GM19324 (cell line): Measurements from ENCODE around the gene AFAP1L1.
"Not testable (repeated sequence)": the region's sequence is repeated elsewhere in the genome, so short reads cannot be mapped to it uniquely, and the experiment has no call there.

ENCODE experiments used
- ATAC-seq: cut with Tn5 transposase; IDR thresholded peaks from one replicate; pipeline ENCODE4 v1.9.1; 2021; ENCODE audit warnings: mild to moderate bottlenecking, moderate library complexity; ENCODE audit not compliant: unreplicated experiment, low FRiP score

Gene AFAP1L1

DNA sequence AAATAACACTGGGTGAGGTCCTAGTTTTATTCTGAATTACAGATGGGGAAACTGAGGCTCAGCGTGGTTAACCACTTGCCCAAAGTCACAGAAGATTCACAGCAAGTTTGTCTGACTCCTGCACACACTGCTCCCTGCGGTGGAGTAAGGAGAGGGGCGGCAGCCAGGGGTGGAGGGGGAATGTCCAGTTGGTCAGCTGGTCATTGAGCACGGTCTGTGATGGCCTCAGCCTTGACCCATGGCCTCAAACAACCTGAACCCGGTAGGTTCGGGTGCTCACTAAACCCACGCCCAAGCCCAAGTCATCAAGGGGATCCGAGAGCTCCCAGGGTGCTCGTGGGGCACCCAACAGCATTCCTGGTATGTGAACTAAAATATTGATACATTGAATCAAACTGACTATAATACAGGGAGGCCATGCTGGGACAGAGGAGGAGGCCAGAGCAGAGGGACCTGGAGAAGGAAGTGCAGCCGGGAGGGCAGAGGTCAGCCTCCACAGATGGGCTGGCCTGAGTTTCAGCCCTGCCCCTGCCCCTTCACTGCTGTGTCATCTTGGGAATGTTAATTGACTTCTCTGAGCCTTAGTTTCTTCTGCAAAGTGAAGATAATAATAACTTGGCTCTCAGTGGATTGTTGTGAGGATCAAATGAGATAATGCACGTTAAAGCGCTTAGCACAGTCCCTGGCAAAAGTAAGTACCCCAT is 111.0 kb downstream of the AFAP1L1 start:
- ATAC-seq: no peak

DNA sequence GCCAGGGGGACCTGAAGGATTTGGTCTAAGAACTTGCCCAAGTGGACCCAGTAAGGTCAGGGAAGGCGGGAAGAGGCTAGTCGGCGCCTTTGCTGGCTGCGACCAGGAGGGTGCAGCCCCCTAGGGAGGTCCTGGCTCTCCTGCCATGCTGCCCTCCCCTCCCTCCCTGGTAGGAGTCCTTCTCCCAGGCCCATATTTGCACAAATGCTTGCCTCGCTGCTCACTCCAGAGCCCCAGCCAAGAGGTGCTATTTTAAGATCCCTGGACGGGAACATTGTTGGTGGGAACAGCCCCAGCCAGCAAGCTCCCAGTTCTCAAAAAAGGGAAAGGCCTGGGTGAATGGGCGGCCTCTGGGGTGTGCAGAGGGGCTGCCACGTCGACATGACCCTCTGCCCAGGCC is 111.7 kb downstream of the AFAP1L1 start:
- ATAC-seq: no peak

DNA sequence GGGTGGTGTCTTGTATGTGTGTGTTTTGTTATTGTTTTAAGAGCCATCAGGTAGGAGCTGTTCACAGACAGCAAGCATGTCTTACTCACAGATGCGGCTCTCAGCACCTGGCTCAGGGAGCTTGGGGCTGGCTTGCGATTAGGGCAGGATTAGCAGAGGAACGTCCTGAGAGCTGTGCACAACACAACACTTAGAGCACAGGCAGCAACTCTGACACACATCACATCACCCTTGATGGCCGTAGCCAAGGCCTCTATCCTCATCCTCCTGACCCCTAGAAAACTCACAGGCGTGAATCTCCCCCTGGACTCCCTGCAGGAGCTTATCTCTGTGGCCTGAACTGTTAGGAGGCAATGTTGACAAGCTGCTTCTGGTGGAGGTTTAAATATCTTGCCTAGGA is 114.5 kb downstream of the AFAP1L1 start:
- no peak for ATAC-seq

DNA sequence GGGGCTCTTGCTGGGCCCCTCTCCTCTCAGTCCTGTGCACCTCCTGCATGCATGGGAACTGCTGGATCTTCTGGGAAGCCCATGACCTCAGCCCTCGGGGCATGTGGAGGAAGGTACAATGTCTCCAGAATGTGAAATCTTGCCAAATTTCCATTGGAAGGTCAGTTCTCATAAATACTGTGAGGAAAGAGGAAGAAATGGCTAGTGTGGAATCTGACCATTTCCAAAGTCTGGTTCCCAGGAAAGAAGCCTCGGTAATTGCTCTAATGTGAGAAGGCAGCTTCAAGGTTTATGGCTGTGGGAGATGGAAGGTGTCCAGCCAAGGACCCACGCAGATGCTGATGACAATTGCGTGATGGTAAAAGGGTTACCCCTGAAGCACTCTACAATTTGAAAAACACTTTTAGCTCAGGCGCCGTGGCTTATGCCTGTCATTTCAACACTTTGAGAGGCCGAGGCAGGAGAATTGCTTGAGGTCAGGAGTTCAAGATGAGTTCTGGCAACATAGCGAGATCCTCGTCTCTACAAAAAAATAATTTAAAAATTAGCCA is 115.5 kb downstream of the AFAP1L1 start:
- ATAC-seq: no peak

DNA sequence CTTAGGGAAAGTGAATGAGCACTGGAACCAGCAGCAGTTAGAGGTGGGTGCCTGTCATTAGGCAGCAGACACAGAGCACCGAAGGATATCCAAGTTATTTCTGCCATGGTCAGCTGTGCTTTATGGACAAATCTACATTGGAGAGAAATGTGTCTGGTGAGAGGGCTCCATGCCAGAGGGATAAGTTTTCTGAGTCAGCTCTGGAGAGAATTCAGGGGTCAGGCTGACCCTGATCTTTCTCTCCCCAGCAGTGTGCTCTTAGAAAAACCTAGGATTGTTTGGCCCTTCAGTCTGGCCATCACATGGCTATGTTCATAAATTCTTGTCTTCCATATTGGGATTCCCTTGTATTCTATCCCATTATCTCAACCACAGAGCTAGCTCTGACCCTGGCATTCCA is 116.3 kb downstream of the AFAP1L1 start:
- ATAC-seq: no peak

DNA sequence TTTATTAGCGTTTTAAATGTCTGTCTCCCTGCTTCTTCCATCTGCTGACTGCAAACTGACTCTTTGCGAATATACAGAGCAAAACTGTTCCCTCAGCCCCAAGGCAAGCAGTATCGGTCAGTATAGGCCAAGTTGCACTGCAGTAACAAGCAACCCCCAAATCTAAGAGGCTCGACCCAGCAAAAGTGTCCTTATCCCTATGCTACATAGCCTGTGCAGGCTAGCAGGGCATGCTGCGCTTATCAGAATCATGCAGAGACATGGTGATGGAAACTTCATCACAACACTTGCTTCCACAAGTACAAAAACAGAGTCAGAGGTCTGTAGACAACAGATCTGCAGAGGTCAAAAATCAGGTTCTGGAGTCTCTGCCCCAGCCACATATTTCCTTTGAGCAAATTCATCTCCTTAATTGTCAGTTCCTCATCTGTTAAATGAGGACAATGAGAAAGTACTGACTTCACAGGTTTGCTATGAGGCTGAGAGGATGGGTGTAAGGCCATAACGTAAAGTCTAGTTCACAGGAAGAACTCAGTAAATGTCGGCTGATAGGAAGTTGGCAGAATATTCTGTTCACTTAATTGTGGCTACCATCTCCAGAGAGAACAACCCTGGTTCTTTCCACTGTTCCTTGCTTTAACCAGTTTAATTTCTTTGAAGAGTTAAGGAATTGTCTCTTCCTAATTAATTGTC is 117.0 kb downstream of the AFAP1L1 start:
- ATAC-seq: no peak

DNA sequence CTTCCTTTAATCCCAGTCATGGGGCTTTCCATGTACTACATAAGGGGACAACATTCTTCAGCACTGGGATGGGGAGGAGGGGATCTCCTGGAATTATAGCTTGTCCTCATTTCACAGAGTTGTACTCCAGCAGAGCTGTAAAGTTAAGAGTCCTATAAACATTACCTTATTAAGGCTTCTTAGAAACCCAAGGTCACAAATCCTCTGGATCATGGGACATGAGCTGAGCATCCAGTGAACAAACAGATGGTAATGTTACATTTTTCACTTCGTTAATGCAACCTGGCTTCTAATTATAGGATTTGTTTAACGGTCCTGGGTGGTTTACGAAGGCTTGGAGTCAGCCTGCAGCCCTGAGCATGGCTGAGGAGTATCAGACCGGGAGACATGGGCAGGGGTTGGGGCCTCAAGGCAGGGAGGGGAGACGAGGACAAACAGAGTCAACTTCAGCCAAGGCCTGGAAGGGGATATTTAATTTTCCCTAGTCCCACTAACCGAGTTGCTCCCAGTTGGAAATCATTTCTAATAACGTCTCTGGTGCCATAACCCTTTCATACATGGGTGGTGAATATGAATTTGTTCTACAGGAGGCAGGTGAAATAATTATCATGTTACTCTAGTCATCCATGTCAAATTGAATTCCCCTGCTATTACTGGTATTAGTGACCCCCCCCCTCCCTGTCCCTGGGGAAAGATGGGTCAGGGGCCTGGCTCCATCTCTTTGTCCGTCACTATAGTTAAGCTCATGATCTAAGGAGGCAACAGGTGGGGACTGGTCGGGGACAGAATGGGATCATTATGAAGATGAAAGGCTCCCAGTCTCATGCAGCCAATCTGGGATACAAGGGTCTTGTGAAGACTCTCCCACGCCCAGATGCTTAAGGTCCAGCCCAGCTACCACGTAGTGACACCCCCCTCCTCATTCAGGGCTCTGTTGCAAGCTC is 118.2 kb downstream of the AFAP1L1 start:
- ATAC-seq: no peak

DNA sequence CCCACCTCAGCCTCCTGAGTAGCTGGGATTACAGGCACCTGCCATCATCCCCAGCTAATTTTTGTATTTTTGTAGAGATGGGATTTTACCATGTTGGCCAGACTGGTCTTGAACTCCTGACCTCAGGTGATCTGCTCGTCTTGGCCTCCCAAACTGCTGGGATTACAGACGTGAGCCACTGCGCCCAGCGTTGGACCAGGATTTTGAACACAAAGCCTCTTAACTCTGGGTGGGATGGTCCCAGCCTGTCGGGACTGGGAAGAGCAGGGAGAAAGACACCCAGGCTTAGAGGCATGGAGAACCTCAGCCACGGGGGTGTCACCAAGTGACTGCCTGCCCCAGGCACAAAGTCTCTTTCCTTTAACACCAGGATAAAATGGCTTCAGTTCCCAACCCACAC is 119.4 kb downstream of the AFAP1L1 start:
- ATAC-seq: not testable (repeated sequence)
